HepG2 (cell line): Measurements from ENCODE around the gene EP300. TPM values are rescaled to one million over a fixed set of nuclear protein-coding genes. Genes with fewer than 3 reads are reported as not detected.

Experiments used
- ATAC-seq: fragments of 200-7000 bp; cut with Tn5 transposase; 3 replicates; pipeline ENCODE4 v1.9.1; 2020; ENCODE audit warnings: mild to moderate bottlenecking, moderate library complexity
- BruUV-seq: library from RNA; stranded (reverse); fragments of 400-500 nt; replicated peaks from 2 replicates; lab custom pipeline; 2021; lab: Mats Ljungman, UMichigan
- CTCF ChIA-PET: fragments of 300-600 bp; formaldehyde crosslinking; extraction: SDS; loops from one replicate; lab custom pipeline; 2021; ENCODE audit warnings: low total read pairs, inconsistent platforms, low intra/inter-chr PET ratio; lab: Yijun Ruan, JAX
- POLR2A ChIA-PET: fragments of 350-600 bp; sonication (Branson Sonifier 250); formaldehyde crosslinking; loops from one replicate; lab custom pipeline; 2020; ENCODE audit warnings: antibody characterized with exemption, inconsistent platforms; lab: Yijun Ruan, JAX
- DNase-seq: peaks from one replicate; pipeline ENCODE4 v3.0.0-alpha.2; 2015; ENCODE audit warnings: low spot score
- FAIRE-seq: peaks from 3 replicates; lab custom pipeline; 2011; peaks lifted over from hg19 to GRCh38; lab: Jason Lieb, UNC
- H2AFZ ChIP-seq: one replicate; pipeline ENCODE4 v1.6.1; 2011; ENCODE audit warnings: low read length, inconsistent platforms
- H3K27ac ChIP-seq: fragments of 300-600 bp; 3 replicates; pipeline ENCODE4 v1.8.0; 2011; ENCODE audit warnings: mixed run types, mild to moderate bottlenecking, mixed read lengths, low read length, inconsistent platforms; ENCODE audit not compliant: insufficient read depth; ENCODE audit errors: extremely low read length
- H3K27me3 ChIP-seq, 2 experiments: fragments of 200-600 bp in 1 of 2; 2 replicates in 1 of 2; 3 replicates in 1 of 2; pipeline versions ENCODE4 v1.6.0 to v1.8.0; 2011; ENCODE audit warnings: low read length in 2 of 2, mild to moderate bottlenecking in 2 of 2, moderate library complexity in 2 of 2, inconsistent platforms in 1 of 2; ENCODE audit not compliant: insufficient read depth in 2 of 2, control insufficient read depth in 1 of 2
- H3K36me3 ChIP-seq, 2 experiments: fragments of 200-600 bp in 1 of 2; replicated peaks in 1 of 2; 2 replicates in 1 of 2; 3 replicates in 1 of 2; pipeline versions ENCODE4 v1.5.1 to v1.8.0; 2011; ENCODE audit warnings: low read length in 2 of 2, inconsistent platforms in 1 of 2; ENCODE audit not compliant: insufficient read depth in 2 of 2, control insufficient read depth in 1 of 2
- H3K4me1 ChIP-seq: 2 replicates; pipeline ENCODE4 v1.5.1; 2012; ENCODE audit warnings: low read length, inconsistent platforms; ENCODE audit not compliant: insufficient read depth
- H3K4me2 ChIP-seq: 2 replicates; pipeline ENCODE4 v1.6.0; 2011; ENCODE audit warnings: low read depth, low read length, inconsistent platforms
- H3K4me3 ChIP-seq, 3 experiments: fragments of 200-600 bp in 1 of 3; sonication (generic), shearing (Covaris generic) in 1 of 3; replicated peaks in 1 of 3; 2 replicates each; pipeline ENCODE4 v1.5.1; 2011 to 2016; ENCODE audit warnings: low read length in 3 of 3, inconsistent platforms in 2 of 3, low read depth in 2 of 3, mild to moderate bottlenecking in 2 of 3, control low read depth in 1 of 3, mixed read lengths in 1 of 3; ENCODE audit not compliant: insufficient read depth in 1 of 3
- H3K79me2 ChIP-seq: one replicate; pipeline ENCODE4 v1.6.1; 2011; ENCODE audit warnings: low read length, inconsistent platforms; ENCODE audit not compliant: insufficient read depth
- H3K9ac ChIP-seq: 2 replicates; pipeline ENCODE4 v1.6.0; 2011; ENCODE audit warnings: mild to moderate bottlenecking, low read depth, low read length, inconsistent platforms; ENCODE audit not compliant: insufficient read depth
- H3K9me3 ChIP-seq: 2 replicates; pipeline ENCODE4 v1.5.1; 2012; ENCODE audit warnings: mild to moderate bottlenecking, low read length
- H4K20me1 ChIP-seq: 2 replicates; pipeline ENCODE4 v1.6.0; 2011; ENCODE audit warnings: inconsistent platforms, mild to moderate bottlenecking, low read length, moderate library complexity; ENCODE audit not compliant: insufficient read depth
- CENPX ChIP-seq: sonication (generic); formaldehyde crosslinking; IDR thresholded peaks from 2 replicates; pipeline ENCODE4 v1.9.0; 2021; ENCODE audit warnings: mild to moderate bottlenecking, missing genetic modification reagents, moderate library complexity
- EP300 ChIP-seq, 3 experiments: sonication (generic) in 1 of 3; formaldehyde crosslinking in 1 of 3; IDR thresholded peaks; 2 replicates each; pipeline versions ENCODE4 v1.5.1 to v1.6.1; 2011 to 2020; ENCODE audit warnings: low read depth in 2 of 3, low read length in 2 of 3, borderline replicate concordance in 1 of 3, improper control_type of control experiment in 1 of 3, mild to moderate bottlenecking in 1 of 3, missing genetic modification reagents in 1 of 3, moderate library complexity in 1 of 3
- MAFK ChIP-seq, 2 experiments: IDR thresholded peaks in 1 of 2; conservative IDR thresholded peaks in 1 of 2; 2 replicates each; pipeline ENCODE4 v1.6.1; 2011; ENCODE audit warnings: improper control_type of control experiment in 2 of 2, low read length in 2 of 2
- MIER2 ChIP-seq: IDR thresholded peaks from 2 replicates; pipeline ENCODE4 v1.6.1; 2016; ENCODE audit warnings: missing biosample characterization, missing genetic modification reagents
- ZFP1 ChIP-seq: IDR thresholded peaks from 2 replicates; pipeline ENCODE4 v1.6.1; 2016
- ZNF510 ChIP-seq: sonication (generic); formaldehyde crosslinking; IDR thresholded peaks from 2 replicates; pipeline ENCODE4 v1.4.0; 2020; ENCODE audit warnings: low read depth, mild to moderate bottlenecking, missing genetic modification reagents
- ZNF75D ChIP-seq: sonication (generic); formaldehyde crosslinking; IDR thresholded peaks from 2 replicates; pipeline ENCODE4 v1.8.1; 2023; ENCODE audit warnings: missing genetic modification reagents, mild to moderate bottlenecking, borderline replicate concordance
- WGBS: methylation state at CpG from one replicate; pipeline ENCODE4 v1.1.6; 2017; ENCODE audit warnings: low lambda C conversion rate; 5-methylcytosine and 5-hydroxymethylcytosine counted together
- in situ Hi-C: cut with HindIII; loops from 2 replicates; pipeline ENCODE4 v1.10.0; 2017; ENCODE audit warnings: low pct_unique_long_range_greater_than_20kb; ENCODE audit not compliant: extremely low pct_ligation_motif_present
- intact Hi-C: fragments of 100-400 bp; cut with micrococcal nuclease; formaldehyde crosslinking; loops from one replicate; pipeline ENCODE4 v1.10.0; 2022; ENCODE audit not compliant: unreplicated experiment
- polyA plus RNA-seq, 8 experiments: library from polyadenylated mRNA; depleted of rRNA in 3 of 8; stranded (reverse) in 7 of 8; unstranded in 1 of 8; fragments of >200 nt; fragmentation: Illumina TruSeq in 4 of 8; extraction: Trizol in 4 of 8; gene quantifications; 2 replicates each; pipeline versions ENCODE4 v1.2.1 to v1.2.3, GENCODE V29; 2011 to 2016; ENCODE audit warnings: low read depth in 4 of 8, missing spikeins in 1 of 8, mixed read lengths in 1 of 8; ENCODE audit not compliant: insufficient read depth in 1 of 8
- total RNA-seq, 5 experiments: library from RNA; depleted of rRNA; stranded (reverse); fragments of >200 nt; fragmentation: Illumina TruSeq; extraction: Trizol; gene quantifications; 2 replicates each; pipeline ENCODE4 v1.2.3, GENCODE V29; 2016; ENCODE audit warnings: low read depth in 1 of 5
- TF ChIP-seq, protein P1 (sequence below), 2 experiments: IDR thresholded peaks; 2 replicates each; pipeline ENCODE4 v1.6.1; 2011 to 2012; ENCODE audit warnings: low read length in 2 of 2, borderline replicate concordance in 1 of 2, low read depth in 1 of 2, mild to moderate bottlenecking in 1 of 2, moderate library complexity in 1 of 2

The EP300 gene
- total and polyA plus RNA-seq, 2 of the 13 experiments (the other 11 are each of a cell fraction or from before 2014, with no cell fraction given): 13.6 to 14.9 TPM

DNA sequence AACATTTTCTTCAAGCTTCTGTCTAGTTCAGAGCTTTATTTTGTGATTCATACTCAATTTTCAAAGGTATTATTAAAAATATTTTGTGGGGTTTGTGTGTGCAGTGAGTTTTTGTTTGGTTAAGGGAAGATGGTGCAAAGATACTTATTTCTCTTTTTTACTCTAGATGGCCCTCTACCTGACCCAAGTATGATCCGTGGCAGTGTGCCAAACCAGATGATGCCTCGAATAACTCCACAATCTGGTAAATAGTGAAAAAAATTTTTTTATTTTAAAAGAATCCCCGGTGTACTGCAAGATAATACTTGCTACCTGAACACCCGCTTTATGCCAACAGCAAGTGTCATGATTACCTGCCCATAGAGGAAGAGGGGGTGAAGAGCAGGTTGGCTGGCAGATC, 54.2 kb downstream of the EP300 start:
- Histone ChIP-seq H3K27ac (no peak overlapping the region), H2AFZ (no peak overlapping the region), H4K20me1 (no peaks in the 10 kb centered on the region), H3K79me2 (no peaks in the 10 kb centered on the region), H3K4me3 (no peak overlapping the region), H3K36me3 (peaks cover 25 to 88% of the 10 kb centered on the region in 2 experiments), H3K9me3 (no peaks in the 10 kb centered on the region), H3K4me2 (no peak overlapping the region), H3K9ac (no peak overlapping the region), H3K27me3 (no peaks in the 10 kb centered on the region), H3K4me1 (no peaks in the 10 kb centered on the region)
- intact Hi-C loops (no loop called here), in situ Hi-C loops (no loop called here)
- WGBS: 98% methylated on average over 4 of the region's 4 CpGs
- no peak for ATAC-seq
- ChIA-PET CTCF (no interaction called here), POLR2A (no interaction called here)
- DNase-seq: no peak
- no peak for FAIRE-seq
- BruUV-seq: no TSS peak
- TF ChIP-seq MAFK (conservative IDR thresholded peaks at IDR 0.05 in 1 of 2, IDR thresholded peaks at IDR 0.05 in 1 of 2; ENCODE audit: low read length in 2 of 2) (no peak), CENPX (no peak), ZNF75D (no peak)

DNA sequence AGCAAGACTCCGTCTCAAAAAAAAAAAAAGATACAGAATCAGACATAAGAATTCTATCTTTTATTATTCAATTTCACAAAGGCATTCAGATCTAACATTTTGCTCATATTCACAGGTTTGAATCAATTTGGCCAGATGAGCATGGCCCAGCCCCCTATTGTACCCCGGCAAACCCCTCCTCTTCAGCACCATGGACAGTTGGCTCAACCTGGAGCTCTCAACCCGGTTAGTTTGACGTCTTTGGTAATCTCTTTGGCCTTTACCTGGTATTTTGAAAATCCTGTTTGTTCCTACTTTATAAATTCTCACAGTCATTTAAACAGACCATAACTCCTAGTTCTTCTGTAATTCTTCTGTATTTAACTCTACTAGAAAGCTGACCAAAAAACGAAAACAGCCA, 55.3 kb downstream of the EP300 start:
- FAIRE-seq (no peak), ATAC-seq (no peak), DNase-seq (no peak)
- Histone ChIP-seq H3K36me3 (peaks cover 23 to 89% of the 10 kb centered on the region in 2 experiments), H3K9ac (no peak overlapping the region), H3K27ac (no peak overlapping the region), H3K79me2 (no peaks in the 10 kb centered on the region), H3K27me3 (no peaks in the 10 kb centered on the region), H3K4me1 (no peaks in the 10 kb centered on the region), H3K9me3 (no peaks in the 10 kb centered on the region), H4K20me1 (no peaks in the 10 kb centered on the region), H3K4me2 (no peak overlapping the region), H3K4me3 (no peak overlapping the region), H2AFZ (no peak overlapping the region)
- ChIA-PET POLR2A (no interaction called here), CTCF (no interaction called here)
- 95% methylated on average over 5 of the region's 5 CpGs for WGBS
- intact Hi-C loops: no loop called here
- TF ChIP-seq EP300 (IDR thresholded peaks at IDR 0.05; ENCODE audit: low read depth in 2 of 2, low read length in 2 of 2): no peak
- TF ChIP-seq EP300 (CRISPR knock-in tag; IDR thresholded peaks at IDR 0.05; ENCODE audit: borderline replicate concordance): no peak
- TF ChIP-seq MIER2 (CRISPR knock-in tag): peak; percentile 48; the same call in 1 of the 2 replicates
- no peak for TF ChIP-seq ZNF510 (CRISPR knock-in tag)
- TF ChIP-seq, protein P1, sequence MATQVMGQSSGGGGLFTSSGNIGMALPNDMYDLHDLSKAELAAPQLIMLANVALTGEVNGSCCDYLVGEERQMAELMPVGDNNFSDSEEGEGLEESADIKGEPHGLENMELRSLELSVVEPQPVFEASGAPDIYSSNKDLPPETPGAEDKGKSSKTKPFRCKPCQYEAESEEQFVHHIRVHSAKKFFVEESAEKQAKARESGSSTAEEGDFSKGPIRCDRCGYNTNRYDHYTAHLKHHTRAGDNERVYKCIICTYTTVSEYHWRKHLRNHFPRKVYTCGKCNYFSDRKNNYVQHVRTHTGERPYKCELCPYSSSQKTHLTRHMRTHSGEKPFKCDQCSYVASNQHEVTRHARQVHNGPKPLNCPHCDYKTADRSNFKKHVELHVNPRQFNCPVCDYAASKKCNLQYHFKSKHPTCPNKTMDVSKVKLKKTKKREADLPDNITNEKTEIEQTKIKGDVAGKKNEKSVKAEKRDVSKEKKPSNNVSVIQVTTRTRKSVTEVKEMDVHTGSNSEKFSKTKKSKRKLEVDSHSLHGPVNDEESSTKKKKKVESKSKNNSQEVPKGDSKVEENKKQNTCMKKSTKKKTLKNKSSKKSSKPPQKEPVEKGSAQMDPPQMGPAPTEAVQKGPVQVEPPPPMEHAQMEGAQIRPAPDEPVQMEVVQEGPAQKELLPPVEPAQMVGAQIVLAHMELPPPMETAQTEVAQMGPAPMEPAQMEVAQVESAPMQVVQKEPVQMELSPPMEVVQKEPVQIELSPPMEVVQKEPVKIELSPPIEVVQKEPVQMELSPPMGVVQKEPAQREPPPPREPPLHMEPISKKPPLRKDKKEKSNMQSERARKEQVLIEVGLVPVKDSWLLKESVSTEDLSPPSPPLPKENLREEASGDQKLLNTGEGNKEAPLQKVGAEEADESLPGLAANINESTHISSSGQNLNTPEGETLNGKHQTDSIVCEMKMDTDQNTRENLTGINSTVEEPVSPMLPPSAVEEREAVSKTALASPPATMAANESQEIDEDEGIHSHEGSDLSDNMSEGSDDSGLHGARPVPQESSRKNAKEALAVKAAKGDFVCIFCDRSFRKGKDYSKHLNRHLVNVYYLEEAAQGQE (IDR thresholded peaks at IDR 0.05; ENCODE audit: borderline replicate concordance in 1 of 2, low read depth in 1 of 2, low read length in 2 of 2): peak; percentile 16 to 83
- TF ChIP-seq ZFP1 (CRISPR knock-in tag): no peak
- in situ Hi-C loops: no loop called here
- no TSS peak for BruUV-seq
